Gastrocnemius medialis (tissue), 4 donors: ENCODE measurements around the gene WTAP. TPM values are rescaled to one million over a fixed set of nuclear protein-coding genes. Genes with fewer than 3 reads are reported as not detected.
"Not testable (repeated sequence)": the region's sequence is repeated elsewhere in the genome, so short reads cannot be mapped to it uniquely, and the experiment has no call there.

ENCODE experiments used
- ATAC-seq, 2 donors: fragments of 150-250 bp; one replicate each; pipeline ENCODE4 v1.9.1; 2016
- DNase-seq, 2 donors: peaks; one replicate each; pipeline ENCODE4 v3.0.0-alpha.2; 2019
- H3K27ac ChIP-seq, 4 donors: fragments of 200-600 bp; sonication (generic); 1 replicate in 1 of 4; 2 replicates in 3 of 4; pipeline ENCODE4 v1.5.1; 2016 to 2018; ENCODE audit warnings: mild to moderate bottlenecking in 2 of 4, moderate library complexity in 1 of 4
- H3K27me3 ChIP-seq, 3 donors: fragments of 200-600 bp; sonication (generic) in 2 of 3; 1 replicate in 1 of 3; 2 replicates in 2 of 3; pipeline versions ENCODE4 v1.5.1 to v1.6.0; 2016 to 2019; ENCODE audit warnings: mild to moderate bottlenecking in 1 of 3, moderate library complexity in 1 of 3
- H3K36me3 ChIP-seq, 2 donors: fragments of 200-600 bp; sonication (generic) in 1 of 2; one replicate each; pipeline ENCODE4 v1.5.1; 2017 to 2018
- H3K4me1 ChIP-seq, 2 donors: fragments of 200-600 bp; sonication (generic) in 1 of 2; one replicate each; pipeline ENCODE4 v1.5.1; 2016 to 2017; ENCODE audit warnings: mild to moderate bottlenecking in 2 of 2
- H3K4me3 ChIP-seq, 4 donors: fragments of 200-600 bp; sonication (generic) in 3 of 4; 1 replicate in 1 of 4; 2 replicates in 3 of 4; pipeline ENCODE4 v1.5.1; 2016 to 2019; ENCODE audit warnings: mild to moderate bottlenecking in 2 of 4
- H3K9me3 ChIP-seq, 3 donors: fragments of 200-600 bp; sonication (generic) in 2 of 3; 1 replicate in 1 of 3; 2 replicates in 2 of 3; pipeline ENCODE4 v1.5.1; 2016 to 2019
- CTCF ChIP-seq, 5 experiments: fragments of 450-650 bp in 3 of 5; fragments of 200-600 bp in 2 of 5; sonication (generic) in 2 of 5; IDR thresholded peaks in 4 of 5; conservative IDR thresholded peaks in 1 of 5; 1 replicate in 4 of 5; 2 replicates in 1 of 5; pipeline ENCODE4 v1.5.1; 2016 to 2019; ENCODE audit warnings: antibody characterized with exemption in 5 of 5, mild to moderate bottlenecking in 3 of 5, moderate library complexity in 3 of 5
- POLR2A ChIP-seq, 2 donors: fragments of 450-650 bp; IDR thresholded peaks; one replicate each; pipeline ENCODE4 v1.6.1; 2017; ENCODE audit warnings: antibody characterized with exemption in 2 of 2, mild to moderate bottlenecking in 2 of 2, moderate library complexity in 2 of 2
- in situ Hi-C, 4 donors: fragments of 200-750 bp; cut with MboI; loops; one replicate each; pipeline versions ENCODE4 v1.15.0 to v1.8.0; 2017; ENCODE audit warnings: low sequenced_read_pairs in 4 of 4
- intact Hi-C: fragments of 100-400 bp; cut with DNase I; formaldehyde crosslinking; loops from one replicate; pipeline ENCODE4 v1.15.1; 2023; ENCODE audit warnings: low total_unique reads
- total RNA-seq, 4 donors: library from RNA; depleted of rRNA; stranded (reverse); fragments of >200 nt; gene quantifications; one replicate each; pipeline versions ENCODE4 v1.1.0 to v1.2.3, GENCODE V29; 2016

Gene WTAP
- total RNA-seq, 4 donors from 2014 or later, result 147 to 238 (median 193) TPM

- Histone ChIP-seq H3K27ac (no peak overlapping the region), H3K27me3 (no peaks in the 10 kb centered on the region), H3K4me1 (peaks cover 16 to 18% of the 10 kb centered on the region in 2 donors), H3K36me3 (no peaks in the 10 kb centered on the region), H3K4me3 (no peak overlapping the region), H3K9me3 (no peaks in the 10 kb centered on the region)
- no peak for TF ChIP-seq POLR2A (IDR thresholded peaks at IDR 0.05)
- no peak for TF ChIP-seq CTCF (IDR thresholded peaks at IDR 0.05 in 4 of 5, conservative IDR thresholded peaks at IDR 0.05 in 1 of 5)
- DNase-seq (no peak), ATAC-seq (no peak)
- in situ Hi-C loops, result no loop called here
- intact Hi-C loops, result no loop called here
Observed at GRCh38 chr6:159723259-159723658, 4.0 kb upstream of the WTAP start.

GRCh38 chr6:159724778-159725177 lies 2.5 kb upstream of the WTAP start:
- intact Hi-C loops (no loop called here), in situ Hi-C loops (loop anchor here in 1 of 4 donors (5.0 kb wide), 1 partner anchor 68 kb away; the partner anchor contains the start of gene MRPL18)
- Histone ChIP-seq H3K4me3 (no peak overlapping the region), H3K9me3 (no peaks in the 10 kb centered on the region), H3K36me3 (no peaks in the 10 kb centered on the region), H3K27ac (peak overlapping the region; percentile 99 to 100 (median 99)), H3K4me1 (peaks cover 26 to 29% of the 10 kb centered on the region in 2 donors), H3K27me3 (no peaks in the 10 kb centered on the region)
- ATAC-seq (no peak), DNase-seq (no peak)
- TF ChIP-seq POLR2A (IDR thresholded peaks at IDR 0.05), result no peak
- TF ChIP-seq CTCF (IDR thresholded peaks at IDR 0.05 in 4 of 5, conservative IDR thresholded peaks at IDR 0.05 in 1 of 5), result no peak

DNA sequence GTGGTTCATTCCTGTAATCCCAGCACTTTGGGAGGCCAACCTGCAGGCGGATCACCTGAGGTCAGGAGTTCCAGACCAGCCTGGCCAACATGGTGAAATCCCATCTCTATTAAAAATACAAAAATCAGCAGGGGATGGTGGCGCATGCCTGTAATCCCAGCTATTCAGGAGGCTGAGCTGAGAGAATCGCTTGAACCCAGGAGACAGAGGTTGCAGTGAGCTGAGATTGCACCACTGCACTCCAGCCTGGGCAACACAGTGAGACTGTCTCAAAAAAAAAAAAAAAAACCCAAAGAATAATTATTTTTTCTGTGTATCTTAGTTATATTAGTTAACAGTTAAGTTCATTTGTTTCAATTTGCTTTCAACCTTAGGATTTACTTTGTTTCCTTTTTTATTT lies 2.1 kb upstream of the WTAP start:
- ATAC-seq, intact Hi-C loops, H3K36me3 ChIP-seq, H3K9me3 ChIP-seq, H3K4me3 ChIP-seq, DNase-seq, H3K27me3 ChIP-seq: not testable (repeated sequence)
- in situ Hi-C loops, result loop anchor here in 1 of 4 donors (5.0 kb wide), 1 partner anchor 67 kb away; the partner anchor contains the start of gene MRPL18
- H3K4me1 ChIP-seq, result peaks cover 30 to 33% of the 10 kb centered on the region in 2 donors
- H3K27ac ChIP-seq, result peak overlapping the region; percentile 99 to 100 (median 99)

DNA sequence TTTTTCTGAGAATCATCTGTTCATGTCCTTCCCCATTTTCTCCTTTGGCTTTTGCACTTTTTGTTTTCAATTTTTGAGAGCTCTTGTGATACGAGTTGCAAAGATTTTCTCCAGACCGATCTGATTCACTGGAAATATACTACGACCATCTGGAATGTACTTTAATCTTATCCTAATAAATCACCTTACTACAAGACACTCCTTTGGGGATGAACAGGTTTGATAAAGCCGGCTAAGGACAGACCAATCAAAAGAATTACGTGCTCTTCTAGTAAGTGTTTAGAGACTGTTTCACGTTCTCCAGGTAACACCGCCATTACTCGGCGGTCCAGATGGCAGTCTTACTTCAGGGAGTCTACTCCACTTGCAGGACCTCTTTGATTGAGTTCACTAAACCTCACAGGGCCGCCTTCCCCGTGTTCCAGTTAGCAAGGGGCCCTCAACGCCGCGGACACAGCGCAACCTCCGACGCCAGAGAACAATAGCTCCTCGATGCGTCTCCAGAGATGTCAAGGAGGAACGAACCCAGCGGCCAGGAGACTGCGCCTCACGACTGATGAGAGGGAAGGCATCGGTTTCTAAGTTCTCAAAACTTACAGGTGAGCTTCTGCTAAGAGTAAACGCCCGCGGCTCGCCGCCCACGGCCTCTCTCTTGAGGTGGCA lies 920 bp upstream of the WTAP start:
- peak overlapping the region; percentile 99 to 100 (median 99) for H3K27ac ChIP-seq
- TF ChIP-seq CTCF (IDR thresholded peaks at IDR 0.05 in 4 of 5, conservative IDR thresholded peaks at IDR 0.05 in 1 of 5) (no peak), POLR2A (IDR thresholded peaks at IDR 0.05) (peak; percentile 80 to 81)
- in situ Hi-C loops, result loop anchor here in 1 of 4 donors (5.0 kb wide), 1 partner anchor 66 kb away; the partner anchor contains the start of gene MRPL18
- no peaks in the 10 kb centered on the region for H3K27me3 ChIP-seq
- H3K4me1 ChIP-seq, result peaks cover 42 to 45% of the 10 kb centered on the region in 2 donors
- no peaks in the 10 kb centered on the region for H3K36me3 ChIP-seq
- no peaks in the 10 kb centered on the region for H3K9me3 ChIP-seq
- DNase-seq (no peak), ATAC-seq (peak; percentile 1 to 5)
- H3K4me3 ChIP-seq, result peak overlapping the region; percentile 86 to 99 (median 90)
- intact Hi-C loops, result loop anchor here (2.0 kb wide), 1 partner anchor 36 kb away; the partner anchor contains the start of gene ACAT2

DNA sequence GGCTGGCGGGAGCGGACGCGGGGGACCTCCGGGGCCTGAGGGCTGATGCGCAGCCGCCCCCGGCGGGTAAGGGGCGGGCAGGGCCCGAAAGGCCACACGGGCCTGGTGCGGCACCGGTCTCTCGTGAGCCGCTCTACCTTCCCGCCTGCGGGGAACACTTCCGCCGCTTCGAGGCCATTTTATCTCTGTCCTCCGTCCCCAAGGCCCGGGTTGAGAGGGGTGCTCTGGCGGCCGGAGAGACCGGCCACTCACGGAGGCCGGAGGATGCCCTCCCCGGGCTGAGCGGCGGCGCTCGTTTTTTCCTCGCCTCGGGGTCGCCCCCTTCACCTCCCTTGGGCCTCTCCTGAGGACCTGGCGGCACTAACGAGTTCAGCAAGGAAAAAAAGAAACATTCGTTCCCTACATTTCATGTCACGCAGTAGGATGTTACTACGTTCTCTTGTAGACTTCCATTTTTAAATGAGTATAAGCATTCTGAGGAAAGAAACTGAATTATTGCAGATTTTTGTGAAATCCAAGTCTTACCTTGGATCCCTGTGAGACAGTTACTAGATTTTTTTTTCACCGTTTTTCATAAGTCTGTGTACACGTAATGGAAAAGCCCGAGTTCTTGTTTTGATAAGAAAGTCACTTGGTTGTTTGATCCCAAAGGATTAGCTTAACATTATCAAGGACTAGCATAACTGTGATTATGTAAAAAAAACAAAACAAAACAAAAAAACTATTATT lies 575 bp downstream of the WTAP start:
- DNase-seq (no peak), ATAC-seq (peak; percentile 38)
- Histone ChIP-seq H3K36me3 (no peaks in the 10 kb centered on the region), H3K4me1 (peaks cover 57% of the 10 kb centered on the region in 2 donors), H3K9me3 (no peaks in the 10 kb centered on the region), H3K27me3 (no peaks in the 10 kb centered on the region), H3K27ac (peak overlapping the region; percentile 99 to 100 (median 99)), H3K4me3 (peak overlapping the region; percentile 86 to 99 (median 90))
- intact Hi-C loops, result loop anchor here (1.0 to 2.0 kb wide), 3 partner anchors 35 to 61 kb away; partner anchors contain the start of genes ACAT2, SOD2 and TCP1
- no peak for TF ChIP-seq CTCF (IDR thresholded peaks at IDR 0.05 in 4 of 5, conservative IDR thresholded peaks at IDR 0.05 in 1 of 5)
- no peak for TF ChIP-seq POLR2A (IDR thresholded peaks at IDR 0.05)
- in situ Hi-C loops, result loop anchor here in 1 of 4 donors (5.0 kb wide), 1 partner anchor 64 kb away; the partner anchor contains the start of gene MRPL18
